ENCODE measurements around the gene NSF.

DNA sequence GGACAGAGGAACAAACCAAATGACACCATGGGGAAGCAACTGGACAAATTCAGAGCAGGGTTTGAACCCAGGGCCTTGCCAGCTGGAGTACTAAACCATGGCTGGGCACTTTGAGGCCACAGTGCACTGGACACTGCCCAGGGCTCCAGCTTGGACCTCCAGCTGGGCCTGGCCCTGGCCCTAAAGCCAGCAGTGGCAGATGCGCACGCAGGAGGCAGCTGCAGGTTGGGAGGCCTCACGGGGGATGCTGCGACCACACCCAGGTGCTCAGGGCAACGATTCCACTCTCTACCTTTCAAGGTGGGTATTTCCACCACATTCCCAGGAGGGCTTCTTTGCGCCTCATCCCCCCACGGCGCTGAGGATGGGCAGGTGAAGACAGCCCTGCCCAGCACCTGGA is 199.1 kb downstream of the NSF start:
- TF ChIP-seq, protein P1, sequence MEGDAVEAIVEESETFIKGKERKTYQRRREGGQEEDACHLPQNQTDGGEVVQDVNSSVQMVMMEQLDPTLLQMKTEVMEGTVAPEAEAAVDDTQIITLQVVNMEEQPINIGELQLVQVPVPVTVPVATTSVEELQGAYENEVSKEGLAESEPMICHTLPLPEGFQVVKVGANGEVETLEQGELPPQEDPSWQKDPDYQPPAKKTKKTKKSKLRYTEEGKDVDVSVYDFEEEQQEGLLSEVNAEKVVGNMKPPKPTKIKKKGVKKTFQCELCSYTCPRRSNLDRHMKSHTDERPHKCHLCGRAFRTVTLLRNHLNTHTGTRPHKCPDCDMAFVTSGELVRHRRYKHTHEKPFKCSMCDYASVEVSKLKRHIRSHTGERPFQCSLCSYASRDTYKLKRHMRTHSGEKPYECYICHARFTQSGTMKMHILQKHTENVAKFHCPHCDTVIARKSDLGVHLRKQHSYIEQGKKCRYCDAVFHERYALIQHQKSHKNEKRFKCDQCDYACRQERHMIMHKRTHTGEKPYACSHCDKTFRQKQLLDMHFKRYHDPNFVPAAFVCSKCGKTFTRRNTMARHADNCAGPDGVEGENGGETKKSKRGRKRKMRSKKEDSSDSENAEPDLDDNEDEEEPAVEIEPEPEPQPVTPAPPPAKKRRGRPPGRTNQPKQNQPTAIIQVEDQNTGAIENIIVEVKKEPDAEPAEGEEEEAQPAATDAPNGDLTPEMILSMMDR (IDR thresholded peaks at IDR 0.05; ENCODE audit: low read depth, low read length): no peak
- TF ChIP-seq EZH2phosphoT487 (IDR thresholded peaks at IDR 0.05; ENCODE audit: low read depth): no peak

Data from OCI-LY3 (cell line).